HG03025 (cell line): ENCODE results near the gene HNRNPU.

Experiments
- ATAC-seq: cut with Tn5 transposase; IDR thresholded peaks from one replicate; pipeline ENCODE4 v1.9.1; 2021; ENCODE audit warnings: mild to moderate bottlenecking, moderate library complexity; ENCODE audit not compliant: unreplicated experiment, low FRiP score

HNRNPU gene

DNA sequence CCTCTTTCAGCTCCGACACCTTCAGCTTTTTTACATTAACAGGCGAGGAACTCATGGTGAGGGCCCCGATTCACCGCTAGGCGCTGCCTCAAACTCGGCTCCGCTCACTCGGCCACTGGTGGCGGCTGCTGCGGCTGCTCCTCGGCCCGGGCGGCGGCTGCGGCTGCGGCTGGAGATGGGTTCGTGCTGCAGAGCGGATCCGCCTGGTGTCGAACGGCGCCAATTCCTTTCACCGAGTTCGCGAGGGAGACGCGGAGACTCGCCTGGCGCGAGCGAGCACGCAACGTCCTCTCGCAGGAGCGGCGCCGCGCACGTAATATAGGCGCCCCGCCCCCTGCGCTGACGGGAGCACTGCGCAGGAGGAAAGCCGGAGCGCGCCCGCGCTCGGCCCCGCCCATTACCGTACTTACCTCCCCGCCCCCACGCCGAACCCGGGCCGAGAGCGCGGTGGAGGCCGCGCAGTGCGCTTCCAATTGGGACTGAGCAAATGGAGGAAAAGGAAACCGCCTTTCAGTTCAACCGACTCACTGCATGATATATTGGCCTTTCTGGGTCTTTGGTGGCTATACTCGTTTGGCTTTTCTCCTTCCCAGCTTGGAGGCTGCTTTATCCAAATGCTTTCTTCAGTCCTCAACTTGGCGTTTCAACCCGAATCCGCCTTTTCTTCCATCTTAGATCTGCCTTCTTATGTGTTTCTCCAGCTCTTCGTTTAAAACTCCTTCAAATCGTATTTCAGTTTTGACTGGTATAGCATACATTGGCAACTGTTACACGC is at the start of gene HNRNPU:
Gene HNRNPU, minus strand, starts transcription at position 291 of the 775 bp plus-strand sequence. Its CDS starts 236 bp downstream, at position 55.
- peak; percentile 59 for ATAC-seq

DNA sequence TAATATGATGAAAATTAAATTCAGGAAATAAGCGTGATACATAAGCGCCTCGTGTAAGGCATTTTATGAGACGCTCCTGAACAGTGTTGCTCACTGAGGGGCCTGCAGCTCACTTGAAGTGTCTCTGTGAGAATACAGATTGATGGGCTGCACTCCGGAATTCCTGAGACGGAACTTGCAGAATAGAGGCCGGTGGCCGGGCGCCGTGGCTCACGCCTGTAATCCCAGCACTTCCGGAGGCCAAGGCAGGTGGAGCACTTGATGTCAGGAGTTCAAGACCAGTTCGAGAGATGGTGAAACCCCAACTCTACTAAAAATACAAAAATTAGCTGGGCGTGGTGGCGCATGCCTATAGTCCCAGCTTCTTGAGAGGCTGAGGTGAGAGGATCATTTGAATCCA is 49.5 kb upstream of the HNRNPU start:
- no peak for ATAC-seq

- no peak for ATAC-seq
These were observed 39.8 kb upstream of the HNRNPU start for GRCh38 chr1:244904119-244904518.

GRCh38 chr1:244901400-244902015 is 37.2 kb upstream of the HNRNPU start:
- ATAC-seq, result no peak

DNA sequence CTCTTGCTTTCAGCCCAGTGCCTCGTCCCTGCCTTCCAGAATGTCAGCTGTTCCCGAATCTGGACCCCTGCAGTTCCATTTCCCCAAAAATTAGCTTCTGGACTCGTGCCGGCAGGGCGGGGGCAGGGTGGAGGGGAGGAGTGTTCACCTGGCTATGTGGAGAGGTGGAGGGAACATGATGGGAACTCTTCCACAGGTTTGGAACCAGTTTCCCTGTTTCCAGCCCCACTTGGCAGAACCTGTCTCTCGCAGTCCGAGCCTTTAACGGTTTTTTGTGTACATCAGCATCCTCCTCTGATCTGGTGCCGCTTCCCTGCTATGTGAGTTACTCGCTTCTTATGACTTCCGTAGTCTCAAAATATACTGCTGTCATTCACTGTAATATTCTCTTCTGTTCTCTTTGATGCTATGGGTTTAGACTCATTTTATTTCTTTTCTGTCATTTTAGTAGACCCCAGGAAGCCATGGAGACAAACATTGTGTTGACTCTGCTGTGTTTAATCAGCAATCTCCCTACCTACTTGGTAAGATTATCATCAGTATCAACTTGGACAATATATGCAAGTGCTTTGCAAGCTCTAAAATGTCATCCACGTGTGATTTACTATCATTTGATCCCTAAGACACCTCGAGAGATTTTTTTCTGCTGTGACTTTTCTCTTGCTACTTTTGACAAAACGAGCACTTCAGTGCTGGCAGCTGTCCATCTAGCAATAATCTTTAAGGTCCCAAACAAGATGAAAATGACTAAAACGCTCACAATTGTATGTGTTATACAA is 33.3 kb upstream of the HNRNPU start:
- ATAC-seq, result no peak

DNA sequence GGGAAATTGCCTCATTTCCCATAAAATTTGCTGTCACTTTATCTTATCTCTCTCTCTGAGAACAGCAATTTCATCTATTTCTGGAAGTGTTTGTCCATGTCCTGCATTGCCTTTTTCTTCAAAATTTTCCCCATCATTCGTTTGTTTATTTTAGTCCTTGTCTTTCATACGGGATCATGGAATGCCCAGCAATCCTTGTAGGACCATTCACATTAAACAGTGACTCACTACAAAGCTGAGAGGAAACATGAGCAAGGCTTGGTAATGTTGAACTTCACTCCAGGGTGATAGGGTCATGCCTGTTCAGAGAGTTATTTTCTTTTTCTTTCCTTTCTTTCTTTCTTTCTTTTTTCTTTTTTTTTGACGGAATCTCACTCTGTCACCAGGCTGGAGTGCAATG is 32.2 kb upstream of the HNRNPU start:
- no peak for ATAC-seq

DNA sequence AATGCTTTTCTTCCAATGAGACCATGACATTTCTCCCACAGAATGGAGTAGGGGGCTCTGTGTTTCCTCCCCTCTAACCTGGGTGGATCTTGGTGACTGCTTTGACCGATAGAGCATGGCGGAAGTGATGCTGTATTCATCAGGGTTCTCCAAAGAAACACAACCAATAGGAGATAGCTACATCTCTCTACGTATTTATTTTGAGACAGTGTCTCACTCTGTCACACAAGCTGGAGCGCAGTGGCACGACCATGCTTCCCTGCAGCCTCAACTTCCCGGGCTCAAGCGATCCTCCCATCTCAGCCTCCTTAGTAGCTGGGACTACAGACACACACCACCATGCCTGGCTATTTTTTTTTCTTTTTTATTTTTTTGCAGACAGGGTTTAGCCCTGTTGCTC is 29.5 kb upstream of the HNRNPU start:
- no peak for ATAC-seq

- ATAC-seq, result no peak
These were observed 22.9 kb upstream of the HNRNPU start for GRCh38 chr1:244887281-244887680.

DNA sequence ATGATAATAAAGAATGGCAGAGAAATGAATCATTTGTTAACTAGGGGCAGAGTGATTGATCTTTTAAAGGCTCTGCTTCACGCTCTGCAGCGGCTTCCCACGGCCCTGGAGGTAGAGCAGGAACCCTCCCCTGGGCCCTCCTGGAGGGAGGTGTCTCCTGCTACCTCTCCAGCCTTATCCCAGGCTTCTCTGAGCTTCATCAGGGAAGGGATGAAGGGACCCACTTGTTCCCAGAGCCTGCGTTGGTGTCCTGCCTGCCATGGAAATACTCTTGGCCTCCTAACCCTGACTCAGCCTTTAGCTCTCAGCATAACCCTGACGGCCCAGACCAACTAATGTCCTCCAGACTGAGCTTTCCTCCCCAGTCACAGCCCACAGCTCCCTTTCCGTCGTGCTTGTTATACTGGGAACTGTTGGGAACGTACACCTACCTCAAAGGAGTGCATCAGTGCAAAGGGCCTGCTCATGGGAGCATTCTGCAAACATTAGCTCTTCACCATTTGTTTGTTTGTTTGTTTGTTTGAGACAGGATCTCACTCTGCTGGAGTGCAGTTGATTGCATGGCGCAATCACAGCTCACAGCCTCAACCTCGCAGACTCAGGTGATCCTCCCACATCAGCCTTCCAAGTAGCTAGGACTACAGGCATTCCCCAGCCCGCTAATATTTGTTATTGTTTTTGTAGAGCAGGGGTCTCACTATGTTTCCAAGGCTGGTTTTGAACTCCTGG is 17.4 kb upstream of the HNRNPU start:
- ATAC-seq, result no peak

- no peak for ATAC-seq
These were observed 14.3 kb upstream of the HNRNPU start for GRCh38 chr1:244878681-244879080.

DNA sequence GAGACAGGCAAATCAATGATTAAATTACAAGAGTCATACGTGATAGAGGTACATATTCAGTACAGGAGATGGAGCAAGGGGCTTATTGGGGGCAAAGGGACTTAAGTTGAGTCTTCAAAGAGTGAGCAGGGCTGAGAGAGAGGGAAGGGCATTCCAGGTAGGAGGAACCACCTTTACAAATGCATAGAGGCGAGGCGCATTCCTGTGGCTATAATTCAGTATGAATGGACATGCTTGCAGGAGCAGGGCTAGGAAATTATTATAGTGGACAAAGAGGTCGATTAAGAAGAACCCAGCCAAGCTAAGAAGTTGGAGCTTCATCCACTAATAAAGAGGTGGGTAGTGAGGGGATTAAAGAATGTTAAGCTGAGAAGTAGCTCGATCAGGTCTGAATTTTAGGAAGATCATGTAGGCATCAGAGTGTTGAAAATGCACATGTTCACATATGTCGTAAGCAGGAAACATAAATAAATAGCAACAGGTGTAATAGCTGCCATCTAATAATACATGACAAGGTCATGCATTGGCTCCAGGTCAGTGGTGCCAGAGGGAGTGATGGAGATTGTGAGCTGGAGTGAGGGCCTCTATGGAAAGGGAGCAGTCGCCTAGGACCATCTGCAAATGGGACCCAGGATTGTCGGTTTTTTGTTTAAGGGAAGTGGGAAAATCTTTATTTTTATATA is 12.0 kb upstream of the HNRNPU start:
- ATAC-seq, result no peak

GRCh38 chr1:244874974-244875579 is 10.7 kb upstream of the HNRNPU start:
- no peak for ATAC-seq

GRCh38 chr1:244869950-244870349 is 5.6 kb upstream of the HNRNPU start:
- ATAC-seq, result no peak

GRCh38 chr1:244869364-244869827 is 5.1 kb upstream of the HNRNPU start:
- no peak for ATAC-seq

DNA sequence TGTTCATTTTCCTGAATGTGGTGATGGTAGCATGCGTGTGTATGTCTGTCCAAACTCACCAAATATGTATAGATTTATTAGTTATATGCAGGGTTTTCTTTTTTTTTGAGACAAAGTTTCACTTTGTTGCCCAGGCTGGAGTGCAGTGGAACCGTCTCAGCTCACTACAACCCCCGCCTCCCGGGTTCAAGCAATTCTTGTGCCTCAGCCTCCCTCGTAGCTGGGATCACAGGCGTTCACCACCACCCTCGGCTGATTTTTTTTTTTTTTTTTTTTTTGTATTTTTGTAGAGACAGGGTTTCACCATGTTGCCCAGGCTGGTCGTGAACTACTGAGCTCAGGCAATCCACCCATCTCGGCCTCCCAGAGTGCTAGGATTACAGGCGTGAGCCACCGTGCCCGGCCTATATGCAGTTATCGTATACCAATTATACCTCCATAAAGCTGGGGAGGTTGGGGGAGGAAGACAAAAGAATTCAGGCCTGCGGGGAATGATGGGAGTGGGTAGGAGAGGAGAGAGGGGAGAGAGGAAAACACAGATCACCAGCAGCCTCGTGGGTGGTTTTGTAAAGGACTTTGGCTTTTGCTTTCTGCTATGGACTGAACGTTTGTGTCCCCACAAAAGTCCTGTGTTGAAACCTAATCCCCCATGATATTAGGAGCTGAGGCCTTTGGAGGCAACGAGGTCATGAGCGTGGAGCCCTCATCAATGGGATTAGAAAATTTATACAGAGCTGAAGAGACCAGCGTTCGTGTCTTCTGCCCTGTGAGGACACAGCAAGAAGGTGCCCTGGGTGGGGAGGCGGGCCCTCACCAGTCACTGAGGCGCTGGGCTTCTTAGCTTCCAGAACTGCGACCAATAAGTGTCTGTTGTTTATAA is 4.4 kb upstream of the HNRNPU start:
- no peak for ATAC-seq

GRCh38 chr1:244866355-244866754 is 2.0 kb upstream of the HNRNPU start:
- no peak for ATAC-seq

DNA sequence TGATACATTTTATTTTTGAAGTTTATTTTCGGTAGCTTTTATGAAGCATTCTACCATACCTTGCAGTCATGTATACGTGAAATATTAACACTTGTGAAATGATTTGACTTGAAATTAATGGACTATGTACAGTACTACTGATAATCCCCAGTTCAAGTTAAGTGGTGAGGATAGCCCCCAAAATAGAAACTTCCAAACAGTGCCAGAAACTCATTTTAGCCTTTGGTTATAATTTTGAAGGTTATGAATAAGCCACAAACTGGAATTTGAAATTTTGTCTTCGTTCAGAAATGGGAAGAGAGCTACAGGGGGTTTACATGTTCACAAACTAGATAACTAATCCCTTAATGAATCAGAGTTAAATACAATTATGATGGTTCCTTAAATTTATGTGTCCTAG is 1.5 kb upstream of the HNRNPU start:
- ATAC-seq, result no peak

- no peak for ATAC-seq
These were observed 657 bp upstream of the HNRNPU start for GRCh38 chr1:244865028-244865371.
